PC-3 (cell line): ENCODE results near the gene CTDSP2. TPM values are rescaled to one million over a fixed set of nuclear protein-coding genes. Genes with fewer than 3 reads are reported as not detected.
A peak's percentile ranks its signal among the peaks of the same experiment; 100 is the strongest.

ENCODE experiments used
- ATAC-seq: fragments of 200-7000 bp; cut with Tn5 transposase; 2 replicates; pipeline ENCODE4 v1.9.1; 2020; ENCODE audit warnings: mild to moderate bottlenecking, moderate library complexity
- BruUV-seq: library from RNA; stranded (reverse); fragments of 400-500 nt; replicated peaks from 2 replicates; lab custom pipeline; 2021; lab: Mats Ljungman, UMichigan
- CTCF ChIA-PET: fragments of 300-600 bp; sonication (Branson Sonifier 250); formaldehyde crosslinking; loops from one replicate; lab custom pipeline; 2022; ENCODE audit warnings: antibody characterized with exemption; lab: Charles Lee
- POLR2A ChIA-PET: fragments of 300-600 bp; sonication (Branson Sonifier 250); formaldehyde crosslinking; loops from one replicate; lab custom pipeline; 2022; ENCODE audit warnings: antibody characterized with exemption; ENCODE audit not compliant: unreplicated experiment; lab: Charles Lee
- DNase-seq: peaks from one replicate; pipeline ENCODE4 v3.0.0-alpha.2; 2015
- H2AFZ ChIP-seq: fragments of 300-600 bp; sonication (generic); 2 replicates; pipeline ENCODE4 v1.6.0; 2016; ENCODE audit warnings: antibody characterized with exemption, low read length
- H3F3A ChIP-seq: fragments of 300-600 bp; sonication (generic); one replicate; pipeline ENCODE4 v1.6.0; 2017; ENCODE audit warnings: antibody characterized with exemption, low read length, control low read depth, mild to moderate bottlenecking; ENCODE audit not compliant: unreplicated experiment
- H3K27ac ChIP-seq: fragments of 300-600 bp; sonication (generic); 2 replicates; pipeline ENCODE4 v1.5.1; 2016; ENCODE audit warnings: mild to moderate bottlenecking, low read length
- H3K27me3 ChIP-seq: fragments of 300-600 bp; sonication (generic); 2 replicates; pipeline ENCODE4 v1.6.1; 2016; ENCODE audit warnings: low read length, mixed read lengths
- H3K36me3 ChIP-seq: fragments of 300-600 bp; sonication (generic); 2 replicates; pipeline ENCODE4 v1.6.1; 2016; ENCODE audit warnings: low read depth, mixed run types, low read length, mixed read lengths
- H3K4me1 ChIP-seq: fragments of 300-600 bp; sonication (generic); 2 replicates; pipeline ENCODE4 v1.5.1; 2016; ENCODE audit warnings: low read length; ENCODE audit not compliant: insufficient read depth
- H3K4me2 ChIP-seq: fragments of 300-600 bp; sonication (generic); 2 replicates; pipeline ENCODE4 v1.6.0; 2016; ENCODE audit warnings: low read length
- H3K4me3 ChIP-seq: fragments of 300-600 bp; sonication (generic); 2 replicates; pipeline ENCODE4 v1.5.1; 2016; ENCODE audit warnings: mild to moderate bottlenecking, low read length, mixed read lengths
- H3K79me2 ChIP-seq: fragments of 300-600 bp; sonication (generic); 2 replicates; pipeline ENCODE4 v1.6.1; 2017; ENCODE audit warnings: low read length, mixed read lengths
- H3K9ac ChIP-seq: fragments of 300-600 bp; sonication (generic); 2 replicates; pipeline ENCODE4 v1.6.0; 2016; ENCODE audit warnings: mild to moderate bottlenecking, low read length
- H3K9me2 ChIP-seq: fragments of 300-600 bp; sonication (generic); replicated peaks from 2 replicates; pipeline ENCODE4 v1.6.1; 2016; ENCODE audit warnings: mixed run types, low read length, mixed read lengths
- H3K9me3 ChIP-seq: fragments of 300-600 bp; sonication (generic); 2 replicates; pipeline ENCODE4 v1.6.1; 2016; ENCODE audit warnings: low read length, mixed read lengths
- H4K20me1 ChIP-seq: fragments of 300-600 bp; sonication (generic); 2 replicates; pipeline ENCODE4 v1.6.1; 2016; ENCODE audit warnings: low read length, mixed read lengths
- EZH2 ChIP-seq: fragments of 300-600 bp; sonication (generic); IDR thresholded peaks from one replicate; pipeline ENCODE4 v1.6.1; 2017; ENCODE audit warnings: antibody characterized with exemption, mild to moderate bottlenecking, low read length; ENCODE audit not compliant: unreplicated experiment
- EZH2phosphoT487 ChIP-seq: fragments of 300-600 bp; sonication (generic); IDR thresholded peaks from 2 replicates; pipeline ENCODE4 v1.6.1; 2018; ENCODE audit warnings: mild to moderate bottlenecking, antibody characterized with exemption, low read length, borderline replicate concordance
- intact Hi-C: fragments of 100-400 bp; cut with micrococcal nuclease; formaldehyde crosslinking; loops from 2 replicates; pipeline ENCODE4 v1.9.0; 2023
- total RNA-seq: library from RNA; depleted of rRNA; stranded (reverse); fragments of >200 nt; gene quantifications from 2 replicates; pipeline ENCODE4 v1.2.3, GENCODE V29; 2014
- TF ChIP-seq, protein P1 (sequence below): fragments of 300-600 bp; sonication (generic); conservative IDR thresholded peaks from 2 replicates; pipeline ENCODE4 v1.5.1; 2017; ENCODE audit warnings: antibody characterized with exemption, low read depth, mild to moderate bottlenecking, low read length

The CTDSP2 gene
- total RNA-seq, 1 experiment from 2014 or later = 39.4 TPM

DNA sequence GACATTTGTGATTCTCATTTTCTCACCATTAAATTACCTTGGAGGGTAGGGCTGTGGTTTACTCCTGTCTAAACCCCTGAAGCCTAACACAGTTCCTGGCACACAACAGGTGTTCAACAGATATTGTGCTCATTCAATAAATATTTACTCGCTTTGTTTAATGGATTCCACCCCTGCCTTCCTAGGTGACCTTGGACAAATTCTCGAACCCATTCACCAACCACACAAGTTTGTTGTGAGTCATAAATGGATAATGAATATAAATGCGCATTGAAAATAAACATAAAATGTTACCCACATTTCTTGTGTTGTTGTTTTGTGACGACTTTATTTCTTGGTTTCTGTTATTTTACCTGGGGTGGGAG lies 64.3 kb downstream of the CTDSP2 start:
- H3K9me2 ChIP-seq = no peaks in the 10 kb centered on the region
- peak overlapping the region; percentile 93; the same call in 1 of the 2 replicates for H3K4me3 ChIP-seq
- H2AFZ ChIP-seq = no peak overlapping the region
- H3K27me3 ChIP-seq = no peaks in the 10 kb centered on the region
- H3K4me2 ChIP-seq = peak overlapping the region; percentile 28; the same call in 1 of the 2 replicates
- H3F3A ChIP-seq = no peaks in the 10 kb centered on the region
- intact Hi-C loops = no loop called here
- H3K9me3 ChIP-seq = no peaks in the 10 kb centered on the region
- peaks cover 6% of the 10 kb centered on the region; the same call in 1 of the 2 replicates for H3K4me1 ChIP-seq
- ChIA-PET CTCF (no interaction called here), POLR2A (no interaction called here)
- no peak for ATAC-seq
- peaks cover 31% of the 10 kb centered on the region for H3K79me2 ChIP-seq
- DNase-seq = no peak
- no peak overlapping the region for H3K27ac ChIP-seq
- no TSS peak for BruUV-seq
- no peak overlapping the region for H3K9ac ChIP-seq
- TF ChIP-seq EZH2phosphoT487 = no peak
- no peak for TF ChIP-seq EZH2
- TF ChIP-seq, protein P1, sequence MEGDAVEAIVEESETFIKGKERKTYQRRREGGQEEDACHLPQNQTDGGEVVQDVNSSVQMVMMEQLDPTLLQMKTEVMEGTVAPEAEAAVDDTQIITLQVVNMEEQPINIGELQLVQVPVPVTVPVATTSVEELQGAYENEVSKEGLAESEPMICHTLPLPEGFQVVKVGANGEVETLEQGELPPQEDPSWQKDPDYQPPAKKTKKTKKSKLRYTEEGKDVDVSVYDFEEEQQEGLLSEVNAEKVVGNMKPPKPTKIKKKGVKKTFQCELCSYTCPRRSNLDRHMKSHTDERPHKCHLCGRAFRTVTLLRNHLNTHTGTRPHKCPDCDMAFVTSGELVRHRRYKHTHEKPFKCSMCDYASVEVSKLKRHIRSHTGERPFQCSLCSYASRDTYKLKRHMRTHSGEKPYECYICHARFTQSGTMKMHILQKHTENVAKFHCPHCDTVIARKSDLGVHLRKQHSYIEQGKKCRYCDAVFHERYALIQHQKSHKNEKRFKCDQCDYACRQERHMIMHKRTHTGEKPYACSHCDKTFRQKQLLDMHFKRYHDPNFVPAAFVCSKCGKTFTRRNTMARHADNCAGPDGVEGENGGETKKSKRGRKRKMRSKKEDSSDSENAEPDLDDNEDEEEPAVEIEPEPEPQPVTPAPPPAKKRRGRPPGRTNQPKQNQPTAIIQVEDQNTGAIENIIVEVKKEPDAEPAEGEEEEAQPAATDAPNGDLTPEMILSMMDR = no peak
- no peaks in the 10 kb centered on the region for H4K20me1 ChIP-seq
- peaks cover 17% of the 10 kb centered on the region for H3K36me3 ChIP-seq

DNA sequence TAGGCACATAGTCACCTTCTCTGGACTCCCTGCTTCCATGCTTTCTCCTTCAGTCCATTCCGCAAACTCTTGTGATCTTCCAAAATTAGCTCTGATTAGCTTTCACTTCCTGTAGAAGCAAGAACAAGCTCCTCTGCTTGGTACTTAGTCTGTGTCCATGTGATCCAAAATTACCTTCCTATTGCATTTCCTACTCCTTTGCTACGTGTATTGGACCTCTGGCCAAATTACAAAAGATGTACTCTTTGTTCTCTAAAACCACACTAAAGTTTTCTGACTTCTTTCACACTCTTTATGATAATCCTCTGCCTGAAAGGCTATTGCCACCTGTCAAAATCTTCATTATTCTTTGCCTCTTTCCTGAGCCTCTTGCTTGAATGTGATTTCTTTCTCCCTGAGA lies 64.7 kb downstream of the CTDSP2 start:
- ATAC-seq = no peak
- ChIA-PET CTCF (no interaction called here), POLR2A (no interaction called here)
- TF ChIP-seq, protein P1 = no peak
- TF ChIP-seq EZH2 = no peak
- TF ChIP-seq EZH2phosphoT487 = no peak
- intact Hi-C loops = no loop called here
- Histone ChIP-seq H2AFZ (no peak overlapping the region), H4K20me1 (no peaks in the 10 kb centered on the region), H3K9ac (no peak overlapping the region), H3K4me1 (peaks cover 6% of the 10 kb centered on the region; the same call in 1 of the 2 replicates), H3K27me3 (no peaks in the 10 kb centered on the region), H3K4me3 (no peak overlapping the region), H3K9me2 (no peaks in the 10 kb centered on the region), H3K9me3 (no peaks in the 10 kb centered on the region), H3K4me2 (no peak overlapping the region), H3K36me3 (peaks cover 15% of the 10 kb centered on the region), H3F3A (no peaks in the 10 kb centered on the region), H3K27ac (no peak overlapping the region), H3K79me2 (peaks cover 31% of the 10 kb centered on the region)
- no TSS peak for BruUV-seq
- DNase-seq = no peak

DNA sequence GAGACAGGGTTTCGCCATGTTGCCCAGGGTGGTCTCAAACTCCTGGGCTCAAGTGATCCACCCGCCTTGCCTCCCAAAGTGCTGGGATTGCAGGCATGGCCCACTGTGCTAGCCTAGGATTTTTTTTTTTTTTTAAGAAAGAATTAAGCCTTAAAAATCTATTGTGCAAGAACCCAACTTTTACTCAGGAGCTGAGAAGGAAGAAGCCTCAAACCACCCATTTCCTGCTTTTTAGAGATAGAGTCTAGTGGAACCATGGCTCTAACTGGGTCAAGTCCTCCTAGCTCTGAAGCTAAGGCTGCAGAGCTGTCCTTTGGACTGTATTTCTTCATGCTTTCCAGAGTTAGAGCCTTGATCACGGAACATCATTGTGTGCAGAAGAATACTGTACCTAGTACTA lies 65.3 kb downstream of the CTDSP2 start:
- CTCF ChIA-PET = no interaction called here

More for the DNA sequence above, 65.3 kb downstream of the CTDSP2 start:
- POLR2A ChIA-PET = interaction anchor here (0.6 kb wide), 1 partner anchor 198 kb away, joined by 3 read pairs; no protein-coding TSS in a partner anchor
- peaks cover 31% of the 10 kb centered on the region for H3K79me2 ChIP-seq
- H3K27me3 ChIP-seq = no peaks in the 10 kb centered on the region
- H3F3A ChIP-seq = no peaks in the 10 kb centered on the region
- TF ChIP-seq, protein P1 = no peak
- no peak for TF ChIP-seq EZH2phosphoT487
- no peak overlapping the region for H3K4me3 ChIP-seq
- no peak overlapping the region for H3K9ac ChIP-seq
- no TSS peak for BruUV-seq
- no peaks in the 10 kb centered on the region for H3K9me3 ChIP-seq
- H3K9me2 ChIP-seq = no peaks in the 10 kb centered on the region
- no peak overlapping the region for H2AFZ ChIP-seq
- intact Hi-C loops = no loop called here
- ATAC-seq = no peak
- H3K36me3 ChIP-seq = peaks cover 9% of the 10 kb centered on the region
- no peak for DNase-seq
- H3K4me2 ChIP-seq = no peak overlapping the region
- peaks cover 6% of the 10 kb centered on the region; the same call in 1 of the 2 replicates for H3K4me1 ChIP-seq
- H3K27ac ChIP-seq = no peak overlapping the region
- H4K20me1 ChIP-seq = no peaks in the 10 kb centered on the region
